Tibial artery (tissue), 4 donors: ENCODE data around the gene VWF.

Source experiments
- DNase-seq, 2 donors: peaks; one replicate each; pipeline ENCODE4 v3.0.0-alpha.2; 2019
- H3K27ac ChIP-seq, 2 donors: fragments of 200-600 bp; sonication (generic) in 1 of 2; 1 replicate in 1 of 2; 2 replicates in 1 of 2; pipeline ENCODE4 v1.5.1; 2018 to 2019; ENCODE audit warnings: mild to moderate bottlenecking in 1 of 2
- H3K27me3 ChIP-seq, 2 donors: fragments of 200-600 bp; sonication (generic) in 1 of 2; one replicate each; pipeline versions ENCODE4 v1.5.1 to v1.6.0; 2016 to 2019
- H3K36me3 ChIP-seq, 3 donors: fragments of 200-600 bp; sonication (generic) in 2 of 3; one replicate each; pipeline ENCODE4 v1.5.1; 2016 to 2019; ENCODE audit warnings: mild to moderate bottlenecking in 2 of 3
- H3K4me1 ChIP-seq, 4 donors: fragments of 200-600 bp; sonication (generic) in 2 of 4; 1 replicate in 3 of 4; 2 replicates in 1 of 4; pipeline ENCODE4 v1.5.1; 2016 to 2019
- H3K4me3 ChIP-seq, 2 donors: fragments of 200-600 bp; sonication (generic) in 1 of 2; 1 replicate in 1 of 2; 2 replicates in 1 of 2; pipeline ENCODE4 v1.5.1; 2018 to 2019; ENCODE audit warnings: mild to moderate bottlenecking in 2 of 2
- H3K9me3 ChIP-seq, 3 donors: fragments of 200-600 bp; sonication (generic) in 1 of 3; one replicate each; pipeline ENCODE4 v1.5.1; 2016 to 2019
- intact Hi-C: fragments of 100-400 bp; cut with DNase I; formaldehyde crosslinking; loops from one replicate; pipeline ENCODE4 v1.15.0; 2023; ENCODE audit warnings: low total_unique reads
- TF ChIP-seq, protein P1 (sequence below), 2 experiments: fragments of 200-600 bp in 1 of 2; fragments of 450-650 bp in 1 of 2; IDR thresholded peaks; one replicate each; pipeline ENCODE4 v1.5.1; 2017 to 2019; ENCODE audit warnings: antibody characterized with exemption in 2 of 2, mild to moderate bottlenecking in 1 of 2, moderate library complexity in 1 of 2

The VWF gene

DNA sequence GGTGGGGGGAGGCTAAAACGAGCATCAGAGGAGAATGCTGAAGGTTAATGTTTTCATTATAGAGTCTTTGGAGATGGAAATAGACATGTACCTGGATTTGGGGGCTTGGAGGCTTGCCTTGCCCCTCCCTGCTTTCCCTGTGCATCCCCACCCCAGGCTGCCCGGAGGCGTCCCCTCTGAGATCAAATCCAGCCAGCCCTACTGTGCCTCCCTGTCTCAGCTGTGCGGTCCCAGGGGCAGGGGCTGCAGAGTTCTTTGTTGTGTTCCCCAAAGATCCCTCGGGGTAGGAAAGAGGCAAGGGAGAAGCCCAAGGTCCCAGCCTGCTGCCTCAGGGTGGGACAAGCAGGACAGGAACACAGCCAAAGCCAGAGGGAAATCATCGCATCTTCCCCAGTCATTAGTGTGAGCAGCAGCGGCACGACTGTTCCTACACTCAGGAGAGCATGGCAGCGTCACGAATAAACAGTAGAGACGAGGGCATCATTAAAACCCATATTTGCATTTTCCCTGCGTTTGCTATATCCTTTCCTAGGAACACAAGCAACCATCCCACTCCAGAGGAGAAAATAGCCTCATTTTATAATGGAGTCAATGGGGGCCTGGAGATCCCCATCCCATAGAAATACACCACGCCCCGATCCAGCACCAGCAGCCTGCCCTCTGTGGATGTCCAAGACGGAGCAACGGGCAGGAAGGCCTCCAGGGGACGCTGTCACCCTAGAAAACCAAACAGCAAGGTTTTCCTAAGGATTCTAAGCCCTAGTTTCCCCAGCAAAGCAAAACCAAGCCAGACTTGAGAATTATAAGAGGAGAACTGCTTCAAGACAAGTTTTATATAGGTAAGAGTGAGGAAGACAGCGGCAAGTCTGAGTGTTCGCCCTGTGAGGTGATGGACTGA lies 211.8 kb downstream of the VWF start:
- TF ChIP-seq, protein P1, sequence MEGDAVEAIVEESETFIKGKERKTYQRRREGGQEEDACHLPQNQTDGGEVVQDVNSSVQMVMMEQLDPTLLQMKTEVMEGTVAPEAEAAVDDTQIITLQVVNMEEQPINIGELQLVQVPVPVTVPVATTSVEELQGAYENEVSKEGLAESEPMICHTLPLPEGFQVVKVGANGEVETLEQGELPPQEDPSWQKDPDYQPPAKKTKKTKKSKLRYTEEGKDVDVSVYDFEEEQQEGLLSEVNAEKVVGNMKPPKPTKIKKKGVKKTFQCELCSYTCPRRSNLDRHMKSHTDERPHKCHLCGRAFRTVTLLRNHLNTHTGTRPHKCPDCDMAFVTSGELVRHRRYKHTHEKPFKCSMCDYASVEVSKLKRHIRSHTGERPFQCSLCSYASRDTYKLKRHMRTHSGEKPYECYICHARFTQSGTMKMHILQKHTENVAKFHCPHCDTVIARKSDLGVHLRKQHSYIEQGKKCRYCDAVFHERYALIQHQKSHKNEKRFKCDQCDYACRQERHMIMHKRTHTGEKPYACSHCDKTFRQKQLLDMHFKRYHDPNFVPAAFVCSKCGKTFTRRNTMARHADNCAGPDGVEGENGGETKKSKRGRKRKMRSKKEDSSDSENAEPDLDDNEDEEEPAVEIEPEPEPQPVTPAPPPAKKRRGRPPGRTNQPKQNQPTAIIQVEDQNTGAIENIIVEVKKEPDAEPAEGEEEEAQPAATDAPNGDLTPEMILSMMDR (IDR thresholded peaks at IDR 0.05), result no peak
- peak in 1 of 2 donors; percentile 41 for DNase-seq
- no peaks in the 10 kb centered on the region for H3K4me1 ChIP-seq
- H3K4me3 ChIP-seq, result no peak overlapping the region
- intact Hi-C loops, result no loop called here
- H3K9me3 ChIP-seq, result no peaks in the 10 kb centered on the region
- no peak overlapping the region for H3K27ac ChIP-seq
- peaks cover 0 to 22% of the 10 kb centered on the region in 2 donors for H3K27me3 ChIP-seq
- H3K36me3 ChIP-seq, result no peaks in the 10 kb centered on the region

DNA sequence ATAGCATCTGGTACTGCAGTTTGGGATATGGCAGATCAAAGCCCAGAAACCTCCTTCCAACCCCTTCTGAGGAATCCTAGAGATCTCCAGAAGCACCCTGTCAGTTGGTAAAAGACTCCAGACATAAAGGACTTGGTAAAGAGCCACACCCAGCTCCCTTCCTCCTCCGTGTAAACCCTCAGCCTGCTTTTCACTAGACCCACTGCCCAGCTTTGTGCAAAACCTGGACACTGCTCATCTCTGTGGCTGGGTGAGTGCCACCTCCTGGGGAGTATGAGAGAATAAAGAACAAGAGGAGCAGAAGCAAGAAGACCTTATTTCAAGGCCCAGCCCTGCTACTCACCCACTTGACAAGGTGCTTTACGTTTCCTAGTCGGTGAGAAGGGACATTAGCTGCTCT lies 212.5 kb downstream of the VWF start:
- no peak for DNase-seq
- no peaks in the 10 kb centered on the region for H3K4me1 ChIP-seq
- H3K27ac ChIP-seq, result no peak overlapping the region
- H3K36me3 ChIP-seq, result no peaks in the 10 kb centered on the region
- peaks cover 0 to 22% of the 10 kb centered on the region in 2 donors for H3K27me3 ChIP-seq
- no peaks in the 10 kb centered on the region for H3K9me3 ChIP-seq
- intact Hi-C loops, result no loop called here
- H3K4me3 ChIP-seq, result no peak overlapping the region
- TF ChIP-seq, protein P1 (IDR thresholded peaks at IDR 0.05), result no peak

DNA sequence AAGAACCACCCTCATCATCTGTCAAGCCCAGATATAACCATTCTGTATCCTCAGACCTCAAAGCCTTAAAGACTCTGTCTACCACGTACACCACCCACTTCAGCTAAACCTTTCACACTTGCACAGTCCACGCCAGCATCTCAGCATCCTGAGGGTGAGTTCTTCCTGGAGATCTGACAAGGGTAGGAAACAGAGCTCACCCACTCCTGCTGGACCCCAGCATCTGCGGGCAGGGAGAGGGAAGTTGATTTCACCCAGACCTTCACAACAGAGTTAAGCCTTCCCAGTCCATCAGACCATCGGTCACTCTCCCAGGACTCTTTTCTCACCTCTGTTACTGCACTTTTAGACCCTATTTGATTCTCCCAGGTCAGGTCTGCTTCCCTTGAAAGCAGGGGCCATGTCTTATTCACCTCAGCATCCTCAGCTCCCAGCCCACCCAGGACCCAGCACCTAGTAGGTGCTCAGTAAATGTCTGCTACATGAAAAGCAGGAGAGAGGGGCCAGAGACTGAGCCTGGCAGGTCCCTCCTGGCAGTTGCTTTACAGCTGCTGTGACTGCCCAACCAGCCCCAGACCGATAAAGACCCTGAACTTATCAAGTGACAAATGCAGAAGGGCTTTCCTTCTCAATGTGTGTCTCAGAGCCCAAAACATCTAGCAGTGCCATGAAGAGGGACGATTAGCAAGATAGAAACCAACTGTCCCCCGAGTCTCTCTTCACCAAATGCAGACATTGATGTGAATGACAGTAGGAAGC lies 213.5 kb downstream of the VWF start:
- peaks cover 0 to 22% of the 10 kb centered on the region in 2 donors for H3K27me3 ChIP-seq
- no peak for DNase-seq
- intact Hi-C loops, result no loop called here
- H3K27ac ChIP-seq, result no peak overlapping the region
- H3K36me3 ChIP-seq, result no peaks in the 10 kb centered on the region
- no peaks in the 10 kb centered on the region for H3K9me3 ChIP-seq
- no peak overlapping the region for H3K4me3 ChIP-seq
- H3K4me1 ChIP-seq, result no peaks in the 10 kb centered on the region
- TF ChIP-seq, protein P1 (IDR thresholded peaks at IDR 0.05), result no peak

DNA sequence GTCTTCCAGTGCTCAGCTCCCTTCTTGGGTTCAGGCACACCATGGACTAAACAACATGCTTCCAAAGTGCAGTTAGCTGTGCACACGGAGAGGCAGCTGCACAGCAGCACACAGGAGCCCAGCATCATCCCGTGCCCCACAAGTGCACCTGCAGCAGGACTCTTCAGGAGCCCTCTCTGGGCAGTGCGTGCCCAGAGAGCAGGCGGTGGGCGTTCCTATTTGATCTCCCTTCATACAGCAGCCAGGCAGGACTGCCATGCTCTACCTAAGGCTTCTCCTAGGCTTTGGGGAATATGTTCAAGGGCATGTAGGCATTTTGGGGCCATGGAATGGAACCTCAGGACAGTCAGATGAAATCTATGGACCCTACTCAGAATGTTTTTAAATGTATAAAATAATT lies 214.9 kb downstream of the VWF start:
- TF ChIP-seq, protein P1 (IDR thresholded peaks at IDR 0.05), result no peak
- peak in 1 of 2 donors; percentile 33 for DNase-seq
- Histone ChIP-seq H3K4me1 (no peaks in the 10 kb centered on the region), H3K27me3 (peaks cover 0 to 25% of the 10 kb centered on the region in 2 donors), H3K4me3 (no peak overlapping the region), H3K36me3 (no peaks in the 10 kb centered on the region), H3K27ac (no peak overlapping the region), H3K9me3 (no peaks in the 10 kb centered on the region)
- intact Hi-C loops, result no loop called here

DNA sequence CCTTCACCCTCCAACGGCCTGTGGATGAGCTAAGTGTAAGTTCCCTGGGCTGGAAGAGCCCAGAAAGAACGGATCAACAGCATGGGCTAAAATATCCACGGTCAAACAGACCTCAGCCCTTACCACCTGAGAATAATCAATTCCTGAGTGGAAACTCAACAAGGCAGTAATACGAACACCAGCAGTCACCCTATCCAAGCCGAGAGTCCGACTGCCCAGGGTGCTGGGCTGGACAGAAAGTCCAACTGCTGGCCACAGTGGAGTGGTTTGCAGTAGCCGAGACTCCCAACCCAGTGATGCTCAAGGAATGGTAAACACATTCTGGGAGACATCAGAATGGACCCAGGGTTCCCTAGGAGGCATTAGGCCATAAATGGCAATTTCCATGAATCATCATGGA lies 216.2 kb downstream of the VWF start:
- H3K4me1 ChIP-seq, result no peaks in the 10 kb centered on the region
- DNase-seq, result no peak
- intact Hi-C loops, result no loop called here
- H3K27me3 ChIP-seq, result peaks cover 0 to 27% of the 10 kb centered on the region in 2 donors
- H3K36me3 ChIP-seq, result no peaks in the 10 kb centered on the region
- no peak overlapping the region for H3K4me3 ChIP-seq
- H3K9me3 ChIP-seq, result no peaks in the 10 kb centered on the region
- TF ChIP-seq, protein P1 (IDR thresholded peaks at IDR 0.05), result no peak
- no peak overlapping the region for H3K27ac ChIP-seq
